Activated CD4-positive, alpha-beta memory T cell treated with anti-CD3 and anti-CD28 coated beads, Interleukin-2, amount 10 ng/mL, durations not matched to agents 7 days and 5 days (primary cell): ENCODE data around the gene CABCOCO1. TPM values are rescaled to one million over a fixed set of nuclear protein-coding genes. Genes with fewer than 3 reads are reported as not detected.

Source experiments
- CTCF ChIA-PET: fragments of 350-600 bp; sonication (Branson Sonifier 250); formaldehyde crosslinking; loops from one replicate; lab custom pipeline; 2021; ENCODE audit warnings: antibody characterized with exemption, inconsistent platforms; lab: Charles Lee
- POLR2A ChIA-PET: fragments of 350-600 bp; sonication (Branson Sonifier 250); formaldehyde crosslinking; loops from one replicate; lab custom pipeline; 2021; ENCODE audit warnings: antibody characterized with exemption; lab: Charles Lee
- DNase-seq: peaks from one replicate; pipeline ENCODE4 v3.0.0-alpha.2; 2020
- H3K27ac Mint-ChIP-seq: one replicate; pipeline ENCODE4 v1.8.0; 2021; ENCODE audit warnings: mild to moderate bottlenecking, mixed read lengths
- H3K27me3 Mint-ChIP-seq: one replicate; pipeline ENCODE4 v1.8.0; 2021; ENCODE audit warnings: mixed read lengths
- H3K36me3 Mint-ChIP-seq: one replicate; pipeline ENCODE4 v1.8.0; 2021; ENCODE audit warnings: low read depth, mixed read lengths
- H3K4me1 Mint-ChIP-seq: one replicate; pipeline ENCODE4 v1.8.0; 2021; ENCODE audit warnings: mixed read lengths
- H3K4me3 Mint-ChIP-seq: one replicate; pipeline ENCODE4 v1.8.0; 2021; ENCODE audit warnings: mild to moderate bottlenecking, mixed read lengths
- H3K9me3 Mint-ChIP-seq: one replicate; pipeline ENCODE4 v1.8.0; 2021; ENCODE audit warnings: mixed read lengths
- total RNA-seq, 2 experiments: library from RNA; stranded (reverse); gene quantifications; one replicate each; pipeline ENCODE4 v1.2.3, GENCODE V29; 2021

Gene CABCOCO1
- total RNA-seq, 2 experiments from 2014 or later: not detected

DNA sequence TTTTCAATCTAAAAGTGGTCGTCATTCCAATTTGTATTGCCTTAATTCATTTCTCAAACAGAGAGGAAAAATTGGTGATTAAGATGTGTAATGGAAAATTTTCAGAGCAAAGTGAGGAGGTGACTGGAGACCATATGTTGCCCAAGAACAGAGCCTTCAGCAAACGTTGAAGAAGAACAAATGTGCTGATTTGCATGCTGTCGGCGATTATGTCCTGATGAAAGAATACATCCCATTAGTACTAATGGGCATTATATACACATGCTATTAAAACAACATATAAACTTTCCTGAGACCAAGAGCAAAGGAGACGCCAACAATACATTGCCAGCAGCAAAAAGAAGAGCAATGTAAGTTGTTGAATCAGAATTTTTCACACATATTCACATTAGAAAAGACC, 138.8 kb downstream of the CABCOCO1 start:
- Mint-ChIP-seq H3K4me1 (peaks cover 7% of the 10 kb centered on the region), H3K9me3 (peaks cover 2% of the 10 kb centered on the region), H3K4me3 (no peak overlapping the region), H3K36me3 (no peaks in the 10 kb centered on the region), H3K27ac (no peak overlapping the region), H3K27me3 (peaks cover 2% of the 10 kb centered on the region)
- DNase-seq: no peak
- POLR2A ChIA-PET: no interaction called here
- CTCF ChIA-PET: no interaction called here

GRCh38 chr10:61803269-61803668, 140.5 kb downstream of the CABCOCO1 start:
- Mint-ChIP-seq H3K27ac (no peak overlapping the region), H3K9me3 (peaks cover 2% of the 10 kb centered on the region), H3K4me3 (no peak overlapping the region), H3K36me3 (no peaks in the 10 kb centered on the region), H3K4me1 (peaks cover 7% of the 10 kb centered on the region), H3K27me3 (no peaks in the 10 kb centered on the region)
- ChIA-PET POLR2A (no interaction called here), CTCF (interaction anchor here (1.1 kb wide), 1 partner anchor 52 kb away, joined by 3 read pairs; no protein-coding TSS in a partner anchor)
- DNase-seq: no peak

- peaks cover 2% of the 10 kb centered on the region for H3K9me3 Mint-ChIP-seq
- POLR2A ChIA-PET: no interaction called here
Measured at GRCh38 chr10:61804414-61804813, 141.7 kb downstream of the CABCOCO1 start.

DNA sequence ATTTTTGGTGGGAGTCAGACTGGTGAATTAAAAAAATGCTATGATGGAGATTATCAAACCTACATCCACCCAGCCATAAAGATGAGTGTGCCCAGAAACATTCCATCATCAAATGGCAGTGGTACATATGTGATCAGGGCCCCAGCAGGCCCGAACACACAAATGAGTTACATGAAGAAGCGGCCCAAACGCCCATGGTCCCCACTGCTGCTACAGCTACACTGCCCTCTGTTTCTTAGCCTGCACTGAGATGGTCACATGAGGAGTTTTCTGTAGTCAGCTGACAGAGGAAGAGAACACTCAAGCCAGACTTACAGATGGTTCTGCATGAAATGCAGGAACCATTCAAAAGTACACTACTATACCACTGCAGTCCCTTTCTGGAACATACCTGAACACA, 142.4 kb downstream of the CABCOCO1 start:
- H3K27ac Mint-ChIP-seq: no peak overlapping the region
- peaks cover 2% of the 10 kb centered on the region for H3K9me3 Mint-ChIP-seq
- ChIA-PET CTCF (no interaction called here), POLR2A (no interaction called here)
- no peaks in the 10 kb centered on the region for H3K36me3 Mint-ChIP-seq
- peaks cover 7% of the 10 kb centered on the region for H3K4me1 Mint-ChIP-seq
- H3K27me3 Mint-ChIP-seq: no peaks in the 10 kb centered on the region
- DNase-seq: no peak
- H3K4me3 Mint-ChIP-seq: no peak overlapping the region

More at GRCh38 chr10:61804414-61804813, 141.7 kb downstream of the CABCOCO1 start:
- DNase-seq: no peak
- H3K27ac Mint-ChIP-seq: no peak overlapping the region
- H3K36me3 Mint-ChIP-seq: no peaks in the 10 kb centered on the region
- H3K27me3 Mint-ChIP-seq: no peaks in the 10 kb centered on the region
- no peak overlapping the region for H3K4me3 Mint-ChIP-seq
- peaks cover 7% of the 10 kb centered on the region for H3K4me1 Mint-ChIP-seq
- CTCF ChIA-PET: interaction anchor here (1.1 kb wide), 1 partner anchor 54 kb away, joined by 3 read pairs; no protein-coding TSS in a partner anchor

GRCh38 chr10:61810263-61810662, 147.5 kb downstream of the CABCOCO1 start:
- Mint-ChIP-seq H3K4me1 (peaks cover 7% of the 10 kb centered on the region), H3K27me3 (peaks cover 5% of the 10 kb centered on the region), H3K36me3 (no peaks in the 10 kb centered on the region), H3K27ac (no peak overlapping the region), H3K9me3 (no peaks in the 10 kb centered on the region), H3K4me3 (no peak overlapping the region)
- ChIA-PET POLR2A (interaction anchor here (0.6 kb wide), 1 partner anchor 646 kb away, joined by 3 read pairs; no protein-coding TSS in a partner anchor), CTCF (interaction anchor here (0.9 to 1.1 kb wide), 2 partner anchors 59 to 86 kb away, joined by 3 to 4 read pairs; no protein-coding TSS in a partner anchor)
- DNase-seq: no peak

DNA sequence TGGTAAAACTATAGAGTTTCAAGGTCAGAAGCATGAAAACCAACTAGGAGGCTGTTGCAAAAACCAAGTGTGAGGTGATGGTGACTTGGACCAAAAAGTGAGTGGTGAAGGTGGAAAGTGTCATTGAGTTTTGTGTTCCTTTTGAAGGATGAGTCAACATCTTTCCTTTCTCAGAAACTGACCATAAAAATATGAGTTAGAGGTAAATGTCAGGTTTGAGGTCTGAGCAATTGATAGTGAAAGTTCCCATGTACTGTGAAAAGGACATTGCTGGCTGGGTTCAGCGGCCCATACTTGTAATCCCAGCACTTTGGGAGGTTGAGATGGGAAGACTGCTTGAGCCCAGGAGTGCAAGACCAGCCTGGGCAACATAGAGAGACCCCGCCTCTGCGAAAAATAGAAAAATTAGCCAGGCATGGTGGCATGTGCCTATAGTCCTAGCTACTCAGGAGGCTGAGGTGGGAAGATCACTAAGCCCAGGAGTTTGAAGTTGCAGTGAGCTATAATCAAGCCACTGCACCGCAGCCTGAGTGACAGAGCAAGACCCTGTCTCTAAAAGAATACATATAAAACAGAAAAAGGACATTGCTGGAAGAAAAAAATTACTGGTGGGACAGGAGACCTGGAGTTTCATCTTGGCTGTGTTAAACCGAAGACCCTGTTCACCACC, 149.5 kb downstream of the CABCOCO1 start:
- no peak overlapping the region for H3K27ac Mint-ChIP-seq
- peaks cover 7% of the 10 kb centered on the region for H3K4me1 Mint-ChIP-seq
- POLR2A ChIA-PET: interaction anchor here (1.0 kb wide), 1 partner anchor 61 kb away, joined by 3 read pairs; no protein-coding TSS in a partner anchor
- no peaks in the 10 kb centered on the region for H3K36me3 Mint-ChIP-seq
- H3K9me3 Mint-ChIP-seq: no peaks in the 10 kb centered on the region
- no peak for DNase-seq
- CTCF ChIA-PET: no interaction called here
- H3K27me3 Mint-ChIP-seq: peaks cover 5% of the 10 kb centered on the region
- no peak overlapping the region for H3K4me3 Mint-ChIP-seq

GRCh38 chr10:61812920-61813319, 150.2 kb downstream of the CABCOCO1 start:
- no peak overlapping the region for H3K27ac Mint-ChIP-seq
- POLR2A ChIA-PET: interaction anchor here (1.0 kb wide), 1 partner anchor 62 kb away, joined by 3 read pairs; no protein-coding TSS in a partner anchor
- H3K36me3 Mint-ChIP-seq: no peaks in the 10 kb centered on the region
- H3K4me1 Mint-ChIP-seq: peaks cover 7% of the 10 kb centered on the region
- CTCF ChIA-PET: no interaction called here
- no peak overlapping the region for H3K4me3 Mint-ChIP-seq
- peaks cover 5% of the 10 kb centered on the region for H3K27me3 Mint-ChIP-seq
- no peaks in the 10 kb centered on the region for H3K9me3 Mint-ChIP-seq
- DNase-seq: no peak

DNA sequence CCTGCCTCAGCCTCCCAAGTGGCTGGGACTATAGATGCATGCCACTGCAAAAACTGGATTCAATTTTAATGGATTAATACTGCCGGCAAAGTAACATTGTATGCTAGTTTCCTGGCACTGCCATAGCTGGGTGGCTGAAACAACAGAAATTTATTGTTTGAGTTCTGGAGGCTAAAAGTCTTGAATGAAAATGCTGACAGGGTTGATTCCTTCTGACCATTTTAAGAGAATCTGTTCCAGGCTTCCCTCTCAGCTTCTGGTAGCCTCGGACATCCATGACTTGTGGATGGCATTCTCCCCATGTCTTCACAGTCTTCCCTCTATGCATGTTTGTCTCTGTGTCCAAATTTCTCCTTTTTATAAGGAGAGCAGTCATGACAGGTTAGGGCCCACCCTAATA, 151.4 kb downstream of the CABCOCO1 start:
- Mint-ChIP-seq H3K4me3 (no peak overlapping the region), H3K36me3 (no peaks in the 10 kb centered on the region), H3K4me1 (peaks cover 8% of the 10 kb centered on the region), H3K9me3 (no peaks in the 10 kb centered on the region), H3K27ac (no peak overlapping the region), H3K27me3 (peaks cover 5% of the 10 kb centered on the region)
- no peak for DNase-seq
- POLR2A ChIA-PET: no interaction called here
- CTCF ChIA-PET: interaction anchor here (1.1 to 1.5 kb wide), 3 partner anchors 21 to 63 kb away, joined by 3 to 7 read pairs (median 3); no protein-coding TSS in a partner anchor

- CTCF ChIA-PET: no interaction called here
- Mint-ChIP-seq H3K27me3 (peaks cover 5% of the 10 kb centered on the region), H3K27ac (no peak overlapping the region), H3K36me3 (no peaks in the 10 kb centered on the region), H3K4me3 (no peak overlapping the region), H3K4me1 (peaks cover 8% of the 10 kb centered on the region), H3K9me3 (no peaks in the 10 kb centered on the region)
- DNase-seq: no peak
- POLR2A ChIA-PET: no interaction called here
Measured at GRCh38 chr10:61815496-61815895, 152.8 kb downstream of the CABCOCO1 start.

Other genes starting within 250 kb of the CABCOCO1 start
- gene TMEM26, start 209.5 kb upstream of the CABCOCO1 start, total RNA-seq: not detected
- gene ARID5B, start 238.8 kb downstream of the CABCOCO1 start, total RNA-seq: 10 to 100 TPM; 71.1 to 73.9 TPM